HG03025 (cell line): ENCODE measurements around the gene FOXO3.
"Not testable (repeated sequence)": the region's sequence is repeated elsewhere in the genome, so short reads cannot be mapped to it uniquely, and the experiment has no call there.

ENCODE experiments used
- ATAC-seq: cut with Tn5 transposase; IDR thresholded peaks from one replicate; pipeline ENCODE4 v1.9.1; 2021; ENCODE audit warnings: mild to moderate bottlenecking, moderate library complexity; ENCODE audit not compliant: unreplicated experiment, low FRiP score

The FOXO3 gene

GRCh38 chr6:108555399-108556052 is 5.2 kb upstream of the FOXO3 start:
- ATAC-seq, result no peak

GRCh38 chr6:108556250-108556649 is 4.5 kb upstream of the FOXO3 start:
- no peak for ATAC-seq

DNA sequence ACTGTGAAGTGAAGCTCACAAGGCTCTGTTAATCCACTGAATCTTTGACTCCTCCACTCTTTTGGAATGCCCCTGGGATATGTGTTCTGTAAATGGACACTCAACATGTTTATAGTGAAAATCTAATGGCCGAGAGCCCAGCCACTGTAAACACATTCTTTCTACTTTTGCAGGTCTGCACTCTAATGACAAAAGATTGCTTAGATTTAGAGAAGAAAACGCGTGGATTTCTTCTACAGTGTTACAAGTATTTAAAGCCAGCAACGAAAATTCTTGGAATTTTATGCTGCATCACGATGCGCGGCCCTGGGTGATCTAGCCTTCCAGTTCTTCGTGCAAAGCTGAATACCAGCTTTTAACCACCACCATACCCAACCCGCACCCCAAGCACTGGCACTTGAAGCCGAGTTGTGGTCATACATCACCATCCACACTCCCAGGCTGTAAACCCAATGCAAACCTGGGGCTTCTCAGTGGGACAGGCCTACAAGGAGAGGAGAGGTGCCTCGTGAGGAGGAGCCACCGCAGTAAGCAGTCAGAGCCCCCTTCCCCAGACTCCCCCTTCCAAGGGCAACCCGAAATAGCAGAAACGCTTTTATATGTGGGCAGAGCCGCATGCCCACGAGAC is 3.7 kb upstream of the FOXO3 start:
- ATAC-seq, result no peak

DNA sequence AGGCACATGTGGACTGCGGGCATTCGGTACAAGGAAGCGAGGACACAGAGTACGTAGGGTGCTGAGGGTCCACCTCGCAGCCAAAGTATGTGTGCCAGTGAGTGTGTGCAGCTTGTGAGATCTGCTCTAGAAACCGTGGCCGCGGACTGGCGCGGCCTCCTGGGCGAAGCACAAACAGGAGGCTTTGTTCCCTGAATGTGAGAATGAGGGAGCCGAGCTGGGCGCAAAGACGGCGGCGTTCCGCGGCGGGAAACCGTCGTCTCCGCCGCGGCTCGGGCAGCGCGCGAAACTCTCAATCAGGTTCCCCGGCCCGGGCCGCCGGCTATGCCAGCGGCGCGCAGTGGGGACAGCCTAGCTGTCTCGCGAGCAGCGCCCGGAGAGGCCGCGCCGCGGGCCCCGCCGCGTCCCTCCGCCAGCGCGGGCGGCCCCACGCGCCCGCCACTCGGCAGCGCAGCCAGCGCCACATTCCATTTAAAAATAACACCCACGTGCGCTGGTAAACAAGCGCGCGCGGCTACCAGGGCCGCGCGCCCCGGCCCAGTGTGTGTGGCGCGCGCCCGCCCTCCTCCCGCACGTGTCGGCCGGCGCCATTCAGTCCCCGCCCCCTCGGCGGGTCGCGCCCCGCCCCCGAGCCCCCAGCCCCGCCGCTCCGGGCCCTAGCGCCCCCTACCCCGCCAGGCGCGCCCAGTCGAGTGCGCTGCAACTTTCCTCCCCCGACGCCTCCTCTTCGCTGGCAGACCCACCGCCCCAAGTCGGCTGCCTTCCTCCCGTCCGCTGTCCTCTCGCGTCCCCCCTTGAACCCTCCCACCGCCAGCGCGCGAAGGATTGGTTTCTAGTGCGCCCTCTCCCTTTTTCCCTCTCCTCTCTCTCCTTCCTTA is 3.0 kb upstream of the FOXO3 start:
- ATAC-seq, result no peak

DNA sequence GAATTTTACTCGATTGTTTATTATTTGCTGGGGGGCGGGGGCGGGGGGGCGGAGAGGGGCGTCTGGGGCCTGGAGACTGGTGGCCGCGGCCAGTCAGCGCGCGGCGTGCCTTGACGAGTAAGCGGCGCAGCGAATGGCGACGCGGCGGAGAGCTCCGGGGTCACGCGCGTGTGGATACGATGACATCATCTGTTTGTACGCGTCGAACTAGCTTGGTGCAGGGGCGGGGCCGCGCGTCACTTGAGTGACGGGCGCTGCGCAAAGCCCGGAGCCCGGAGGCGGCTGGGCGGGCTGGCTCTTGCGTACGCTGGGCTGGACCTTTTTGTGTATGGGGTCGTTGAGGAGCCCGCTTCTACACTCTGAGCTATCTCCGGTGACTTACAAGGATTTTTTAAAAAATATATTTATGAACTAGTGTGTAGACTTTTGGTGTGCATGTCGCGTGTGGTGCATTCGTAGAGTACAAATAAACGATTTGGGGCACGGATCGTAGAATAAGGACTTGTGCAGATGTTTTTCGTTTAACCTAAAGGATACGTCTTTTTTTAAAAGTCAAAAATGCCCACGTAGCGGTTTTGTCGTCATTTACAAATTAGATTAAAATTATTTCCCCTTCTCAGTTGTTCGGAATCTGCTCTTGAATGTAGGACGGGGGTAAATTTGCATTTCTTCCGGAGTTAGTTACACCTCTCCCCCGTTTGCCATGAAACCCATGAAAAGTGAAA is 2.2 kb upstream of the FOXO3 start:
- ATAC-seq, result peak; percentile 48

- peak; percentile 35 for ATAC-seq
Measured at GRCh38 chr6:108559097-108559883, 1.4 kb upstream of the FOXO3 start.

GRCh38 chr6:108559884-108560462 is 744 bp upstream of the FOXO3 start:
- no peak for ATAC-seq

- ATAC-seq, result not testable (repeated sequence)
Measured at GRCh38 chr6:108561309-108561647, 561 bp downstream of the FOXO3 start.

DNA sequence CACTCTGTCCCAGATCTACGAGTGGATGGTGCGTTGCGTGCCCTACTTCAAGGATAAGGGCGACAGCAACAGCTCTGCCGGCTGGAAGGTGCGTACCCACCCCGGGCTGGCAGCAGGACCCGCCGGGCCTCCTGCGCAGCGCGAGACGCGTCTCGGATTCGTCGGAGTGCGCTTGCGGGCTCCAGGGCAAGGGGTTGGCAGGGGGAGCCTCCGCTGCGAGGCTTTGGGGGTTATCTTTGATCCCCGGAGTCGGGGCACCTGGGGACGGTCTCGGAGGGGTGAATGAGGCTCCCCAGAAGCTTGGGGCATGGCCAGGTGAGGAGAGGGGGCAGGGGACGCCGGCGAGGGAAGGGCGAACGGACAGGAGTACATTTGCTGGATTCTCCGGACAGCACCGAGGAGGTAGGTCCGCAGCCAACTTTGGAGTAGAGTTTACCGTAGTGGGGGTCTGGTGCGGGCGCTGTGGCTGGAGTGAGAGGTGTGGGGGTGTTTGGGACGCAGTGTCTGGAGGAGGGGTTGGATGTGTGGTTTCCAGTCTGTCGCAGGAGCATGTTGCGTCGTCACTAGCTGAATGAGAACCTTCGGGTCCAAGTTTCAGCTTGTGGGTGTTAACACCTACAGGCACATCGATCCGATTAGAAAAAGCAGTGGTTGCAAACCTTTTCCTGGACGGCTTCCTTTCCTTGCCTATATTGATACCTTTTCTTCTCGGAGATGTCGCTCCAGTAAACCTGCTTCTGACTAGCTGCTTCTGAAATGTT is 1.2 kb downstream of the FOXO3 start:
- no peak for ATAC-seq

GRCh38 chr6:108562503-108562993 is 1.8 kb downstream of the FOXO3 start:
- ATAC-seq, result no peak

- ATAC-seq, result no peak
Measured at GRCh38 chr6:108563292-108563691, 2.6 kb downstream of the FOXO3 start.

GRCh38 chr6:108564178-108564577 is 3.5 kb downstream of the FOXO3 start:
- no peak for ATAC-seq

DNA sequence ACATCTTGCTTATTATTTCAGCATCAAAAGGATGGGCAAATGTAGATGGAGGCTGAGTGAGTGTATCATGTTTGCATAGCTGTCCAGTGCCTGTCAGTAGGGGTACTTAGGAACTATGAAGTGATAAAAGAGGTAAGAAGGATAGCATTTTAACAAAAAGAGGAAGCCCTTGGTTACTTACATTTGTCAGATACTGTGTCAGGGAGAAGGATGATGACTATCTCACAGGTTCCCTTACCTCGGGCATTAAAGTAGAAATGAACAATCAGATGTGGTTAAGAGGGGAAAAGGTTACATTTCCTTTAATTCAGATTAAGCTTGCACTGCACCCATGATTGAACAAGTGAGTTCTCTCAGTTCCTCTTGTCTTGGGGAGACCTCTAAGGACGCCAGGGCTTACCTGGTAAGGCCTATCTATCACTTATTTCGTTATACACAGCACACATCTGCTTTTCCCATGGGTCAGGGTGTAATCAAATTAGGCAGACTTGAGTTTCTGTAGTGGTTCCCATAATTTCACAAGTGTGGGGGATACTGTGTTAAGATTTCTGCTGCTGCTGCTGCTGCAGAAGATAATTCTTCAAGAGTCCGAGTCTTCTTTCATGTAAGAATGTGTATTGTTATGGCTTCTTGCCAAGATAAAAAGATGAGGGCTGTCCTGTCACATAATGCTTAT is 4.5 kb downstream of the FOXO3 start:
- peak; percentile 52 for ATAC-seq

GRCh38 chr6:108565893-108566292 is 5.2 kb downstream of the FOXO3 start:
- peak; percentile 43 for ATAC-seq

- ATAC-seq, result no peak
Measured at GRCh38 chr6:108566406-108566805, 5.7 kb downstream of the FOXO3 start.

DNA sequence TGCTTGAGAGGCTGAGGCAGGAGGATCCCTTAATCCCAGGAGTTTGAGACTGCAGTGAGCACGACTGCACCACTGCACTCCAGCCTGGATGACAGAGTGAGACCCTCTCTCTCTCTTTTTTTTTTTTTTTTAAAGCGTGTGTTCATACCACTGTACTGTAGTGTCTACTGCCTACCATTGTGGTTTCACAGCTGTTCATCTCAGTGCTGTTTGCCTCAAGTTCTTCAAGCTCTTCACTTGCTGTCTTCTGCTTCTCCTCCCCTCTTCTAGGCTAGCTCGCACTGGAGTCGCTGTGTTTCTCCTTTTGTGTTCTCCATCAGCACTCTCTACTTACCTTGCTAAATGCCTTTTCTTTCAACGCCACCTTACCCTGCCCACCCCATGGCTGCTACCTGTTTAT is 7.4 kb downstream of the FOXO3 start:
- no peak for ATAC-seq

GRCh38 chr6:108568551-108569305 is 8.0 kb downstream of the FOXO3 start:
- ATAC-seq, result no peak

- ATAC-seq, result no peak
Measured at GRCh38 chr6:108570517-108570916, 9.8 kb downstream of the FOXO3 start.
